Endothelial cell of umbilical vein (primary cell): ENCODE measurements around the gene RNF11. TPM values are rescaled to one million over a fixed set of nuclear protein-coding genes. Genes with fewer than 3 reads are reported as not detected.

Experiments used
- BruUV-seq: library from RNA; stranded (reverse); fragments of 400-500 nt; replicated peaks from 2 replicates; lab custom pipeline; 2021; lab: Mats Ljungman, UMichigan
- CTCF ChIA-PET: fragments of 300-600, 350-600 bp; sonication (Branson Sonifier 250); formaldehyde crosslinking; loops from one replicate; lab custom pipeline; 2021; ENCODE audit warnings: antibody characterized with exemption, inconsistent platforms; lab: Charles Lee
- POLR2A ChIA-PET: fragments of 300-600, 350-600 bp; sonication (Branson Sonifier 250); formaldehyde crosslinking; loops from one replicate; lab custom pipeline; 2021; ENCODE audit warnings: antibody characterized with exemption, inconsistent platforms; lab: Charles Lee
- DNase-seq: peaks from one replicate; pipeline ENCODE4 v3.0.0-alpha.2; 2011; ENCODE audit warnings: low read depth, low spot score
- FAIRE-seq: peaks from 2 replicates; lab custom pipeline; 2011; peaks lifted over from hg19 to GRCh38; lab: Jason Lieb, UNC
- H2AFZ ChIP-seq: 2 replicates; pipeline ENCODE4 v1.6.0; 2012; ENCODE audit warnings: low read depth, low read length, control low read depth, inconsistent platforms
- H3K27ac ChIP-seq: 2 replicates; pipeline ENCODE4 v1.5.1; 2011; ENCODE audit warnings: low read depth, mild to moderate bottlenecking, control low read depth, low read length, moderate library complexity; ENCODE audit not compliant: insufficient read depth
- H3K27me3 ChIP-seq, 2 experiments: 2 replicates each; pipeline versions ENCODE4 v1.6.0 to v1.6.1; 2011; ENCODE audit warnings: low read length in 2 of 2, mixed read lengths in 1 of 2; ENCODE audit not compliant: control insufficient read depth in 2 of 2, insufficient read depth in 2 of 2
- H3K36me3 ChIP-seq, 2 experiments: 2 replicates in 1 of 2; 3 replicates in 1 of 2; pipeline ENCODE4 v1.5.1; 2011; ENCODE audit warnings: low read length in 2 of 2, mild to moderate bottlenecking in 1 of 2, moderate library complexity in 1 of 2; ENCODE audit not compliant: control insufficient read depth in 2 of 2, insufficient read depth in 2 of 2; ENCODE audit errors: extremely low read depth in 1 of 2
- H3K4me1 ChIP-seq: 3 replicates; pipeline ENCODE4 v1.5.1; 2011; ENCODE audit warnings: mild to moderate bottlenecking, low read length; ENCODE audit not compliant: control insufficient read depth, insufficient read depth; ENCODE audit errors: extremely low read depth
- H3K4me2 ChIP-seq: 2 replicates; pipeline ENCODE4 v1.6.1; 2011; ENCODE audit warnings: low read length, control low read depth, mixed read lengths; ENCODE audit not compliant: insufficient read depth
- H3K4me3 ChIP-seq, 3 experiments: fragments of 200-600 bp in 1 of 3; sonication (generic), shearing (Covaris generic) in 1 of 3; replicated peaks in 1 of 3; 2 replicates each; pipeline ENCODE4 v1.5.1; 2011 to 2016; ENCODE audit warnings: control low read depth in 3 of 3, low read length in 3 of 3, mild to moderate bottlenecking in 2 of 3, inconsistent platforms in 1 of 3, low read depth in 1 of 3, moderate library complexity in 1 of 3; ENCODE audit not compliant: insufficient read depth in 1 of 3
- H3K79me2 ChIP-seq: 2 replicates; pipeline ENCODE4 v1.6.0; 2012; ENCODE audit warnings: low read length, inconsistent platforms; ENCODE audit not compliant: control insufficient read depth, insufficient read depth
- H3K9ac ChIP-seq: replicated peaks from 2 replicates; pipeline ENCODE3; 2011; ENCODE audit warnings: low read length, control low read depth; ENCODE audit not compliant: insufficient read depth; ENCODE audit errors: extremely low read depth
- H3K9me1 ChIP-seq: replicated peaks from 3 replicates; pipeline ENCODE4 v1.6.0; 2011; ENCODE audit warnings: mild to moderate bottlenecking, low read length; ENCODE audit not compliant: control insufficient read depth, insufficient read depth; ENCODE audit errors: extremely low read depth
- H3K9me3 ChIP-seq: replicated peaks from 2 replicates; pipeline ENCODE4 v1.5.1; 2012; ENCODE audit warnings: low read length, inconsistent platforms; ENCODE audit not compliant: control insufficient read depth, insufficient read depth
- H4K20me1 ChIP-seq: replicated peaks from 2 replicates; pipeline ENCODE3; 2011; ENCODE audit warnings: mild to moderate bottlenecking, low read length; ENCODE audit not compliant: control insufficient read depth, insufficient read depth; ENCODE audit errors: extremely low read depth
- EZH2 ChIP-seq: IDR thresholded peaks from 2 replicates; pipeline ENCODE4 v1.6.1; 2012; ENCODE audit warnings: borderline replicate concordance, low read depth, mild to moderate bottlenecking, moderate library complexity, low read length, inconsistent platforms; ENCODE audit not compliant: severe bottlenecking
- GATA2 ChIP-seq: IDR thresholded peaks from 2 replicates; pipeline ENCODE4 v1.7.0; 2011; ENCODE audit warnings: low read depth, mild to moderate bottlenecking, moderate library complexity, mixed read lengths, low read length; ENCODE audit not compliant: insufficient read length, insufficient read depth
- JUN ChIP-seq: IDR thresholded peaks from 2 replicates; pipeline ENCODE4 v1.6.1; 2011; ENCODE audit warnings: borderline replicate concordance, low read depth; ENCODE audit not compliant: insufficient read length, insufficient read depth
- MYC ChIP-seq: IDR thresholded peaks from one replicate; pipeline ENCODE4 v1.6.1; 2011; ENCODE audit warnings: mild to moderate bottlenecking, low read depth, low read length
- POLR2AphosphoS5 ChIP-seq: IDR thresholded peaks from 2 replicates; pipeline ENCODE4 v1.6.1; 2012; ENCODE audit warnings: low read depth, mild to moderate bottlenecking, control low read depth, low read length, moderate library complexity; ENCODE audit not compliant: insufficient read depth
- dilution Hi-C: fragments of 300-500 bp; cut with MboI; formaldehyde crosslinking; loops from one replicate; pipeline ENCODE4 v1.15.0; 2019; ENCODE audit warnings: low sequenced_read_pairs; ENCODE audit not compliant: extremely low pct_ligation_motif_present
- intact Hi-C: fragments of 100-400 bp; cut with micrococcal nuclease; formaldehyde crosslinking; loops from one replicate; pipeline ENCODE4 v1.10.0; 2022
- polyA plus RNA-seq, 4 experiments: library from polyadenylated mRNA; depleted of rRNA in 3 of 4; stranded (reverse) in 3 of 4; unstranded in 1 of 4; fragments of >200 nt; gene quantifications; 2 replicates each; pipeline versions ENCODE4 v1.2.1 to v1.2.3, GENCODE V29; 2011 to 2012; ENCODE audit warnings: missing spikeins in 1 of 4
- total RNA-seq: library from RNA; stranded (reverse); gene quantifications from 2 replicates; pipeline ENCODE4 v1.2.3, GENCODE V29; 2021
- TF ChIP-seq, protein P1 (sequence below), 2 donors: IDR thresholded peaks; 1 replicate in 1 of 2; 2 replicates in 1 of 2; pipeline ENCODE4 v1.5.1; 2011; ENCODE audit warnings: low read length in 2 of 2, mild to moderate bottlenecking in 2 of 2, moderate library complexity in 2 of 2, control low read depth in 1 of 2, inconsistent platforms in 1 of 2, low read depth in 1 of 2; ENCODE audit not compliant: insufficient read depth in 1 of 2; ENCODE audit errors: extremely low read depth in 1 of 2
- TF ChIP-seq, protein P2 (sequence below): IDR thresholded peaks from 2 replicates; pipeline ENCODE4 v1.6.1; 2011; ENCODE audit not compliant: insufficient read depth, insufficient read length

RNF11 gene
- total and polyA plus RNA-seq, 2 donors (not counting 3 experiments of a cell fraction or from before 2014, with no cell fraction given), result 75.2 to 82.9 TPM

DNA sequence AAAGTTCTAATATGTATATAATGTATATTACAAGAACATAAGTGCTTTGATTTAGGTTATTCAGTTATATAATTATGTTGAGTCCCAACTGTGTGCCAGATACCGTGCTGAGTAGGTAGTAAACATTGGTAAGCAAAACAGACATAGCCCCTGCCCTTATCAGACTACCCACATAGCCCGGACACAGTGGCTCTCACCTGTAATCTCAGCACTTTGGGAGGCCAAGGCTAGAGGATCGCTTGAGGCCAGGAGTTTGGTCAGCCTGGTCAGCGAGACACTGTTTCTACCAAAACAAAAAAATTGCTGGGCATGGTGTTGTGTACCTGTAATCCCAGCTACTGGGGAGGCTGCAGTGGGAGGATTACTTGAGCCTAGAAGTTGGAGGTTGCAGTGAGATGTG is 30.7 kb downstream of the RNF11 start:
- ChIA-PET POLR2A (no interaction called here), CTCF (interaction anchor here (0.9 to 1.5 kb wide), 2 partner anchors 30 to 74 kb away, joined by 4 to 5 read pairs; no protein-coding TSS in a partner anchor)
- TF ChIP-seq, protein P1, sequence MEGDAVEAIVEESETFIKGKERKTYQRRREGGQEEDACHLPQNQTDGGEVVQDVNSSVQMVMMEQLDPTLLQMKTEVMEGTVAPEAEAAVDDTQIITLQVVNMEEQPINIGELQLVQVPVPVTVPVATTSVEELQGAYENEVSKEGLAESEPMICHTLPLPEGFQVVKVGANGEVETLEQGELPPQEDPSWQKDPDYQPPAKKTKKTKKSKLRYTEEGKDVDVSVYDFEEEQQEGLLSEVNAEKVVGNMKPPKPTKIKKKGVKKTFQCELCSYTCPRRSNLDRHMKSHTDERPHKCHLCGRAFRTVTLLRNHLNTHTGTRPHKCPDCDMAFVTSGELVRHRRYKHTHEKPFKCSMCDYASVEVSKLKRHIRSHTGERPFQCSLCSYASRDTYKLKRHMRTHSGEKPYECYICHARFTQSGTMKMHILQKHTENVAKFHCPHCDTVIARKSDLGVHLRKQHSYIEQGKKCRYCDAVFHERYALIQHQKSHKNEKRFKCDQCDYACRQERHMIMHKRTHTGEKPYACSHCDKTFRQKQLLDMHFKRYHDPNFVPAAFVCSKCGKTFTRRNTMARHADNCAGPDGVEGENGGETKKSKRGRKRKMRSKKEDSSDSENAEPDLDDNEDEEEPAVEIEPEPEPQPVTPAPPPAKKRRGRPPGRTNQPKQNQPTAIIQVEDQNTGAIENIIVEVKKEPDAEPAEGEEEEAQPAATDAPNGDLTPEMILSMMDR (IDR thresholded peaks at IDR 0.05; ENCODE audit: extremely low read depth in 1 of 2, insufficient read depth in 1 of 2, low read depth in 1 of 2, low read length in 2 of 2), result no peak
- TF ChIP-seq MYC (no peak), JUN (no peak), GATA2 (no peak), EZH2 (no peak), POLR2AphosphoS5 (no peak)
- TF ChIP-seq, protein P2, sequence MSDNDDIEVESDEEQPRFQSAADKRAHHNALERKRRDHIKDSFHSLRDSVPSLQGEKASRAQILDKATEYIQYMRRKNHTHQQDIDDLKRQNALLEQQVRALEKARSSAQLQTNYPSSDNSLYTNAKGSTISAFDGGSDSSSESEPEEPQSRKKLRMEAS, result no peak
- H4K20me1 ChIP-seq, result no peaks in the 10 kb centered on the region
- H3K4me2 ChIP-seq, result no peak overlapping the region
- H3K36me3 ChIP-seq, result peaks cover 5 to 6% of the 10 kb centered on the region in 2 experiments
- no peak overlapping the region for H3K4me3 ChIP-seq
- peaks cover 59% of the 10 kb centered on the region for H3K79me2 ChIP-seq
- intact Hi-C loops, result no loop called here
- H3K9me1 ChIP-seq, result peaks cover 2% of the 10 kb centered on the region
- no peaks in the 10 kb centered on the region for H3K27me3 ChIP-seq
- no peak for FAIRE-seq
- H3K27ac ChIP-seq, result no peak overlapping the region
- peaks cover 42% of the 10 kb centered on the region for H3K4me1 ChIP-seq
- H3K9ac ChIP-seq, result no peak overlapping the region
- BruUV-seq, result no TSS peak
- dilution Hi-C loops, result no loop called here
- no peak overlapping the region for H2AFZ ChIP-seq
- no peak for DNase-seq
- no peaks in the 10 kb centered on the region for H3K9me3 ChIP-seq
